K562 (cell line): ENCODE data around the gene UNKL. TPM values are rescaled to one million over a fixed set of nuclear protein-coding genes. Genes with fewer than 3 reads are reported as not detected.

Experiments
- ATAC-seq: fragments of 200-7000 bp; cut with Tn5 transposase; 3 replicates; pipeline ENCODE4 v1.9.1; 2020; ENCODE audit warnings: moderate library complexity
- BruUV-seq: library from RNA; stranded (reverse); fragments of 400-500 nt; replicated peaks from 2 replicates; lab custom pipeline; 2021; lab: Mats Ljungman, UMichigan
- CTCF ChIA-PET: fragments of 300-600 bp; formaldehyde crosslinking; extraction: SDS; loops from one replicate; lab custom pipeline; 2021; ENCODE audit warnings: low intra/inter-chr PET ratio; lab: Yijun Ruan, JAX
- POLR2A ChIA-PET: fragments of 300-600, 350-650 bp; sonication (Branson Sonifier 250); formaldehyde crosslinking; extraction: SDS; loops from one replicate; lab custom pipeline; 2021; ENCODE audit warnings: antibody characterized with exemption, inconsistent platforms; lab: Yijun Ruan, JAX
- DNase-seq, 4 experiments: peaks; one replicate each; pipeline versions ENCODE4 v3.0.0 to v3.0.0-alpha.2; 2011 to 2018; ENCODE audit warnings: low spot score in 3 of 4, mixed read lengths in 3 of 4; ENCODE audit errors: extremely low read depth in 1 of 4
- FAIRE-seq: peaks from 2 replicates; lab custom pipeline; 2011; peaks lifted over from hg19 to GRCh38; lab: Jason Lieb, UNC
- H2AFZ ChIP-seq: 2 replicates; pipeline ENCODE4 v1.6.0; 2011; ENCODE audit warnings: low read depth, low read length, control low read depth, inconsistent platforms
- H3K27ac ChIP-seq: fragments of 200-600 bp; 3 replicates; pipeline ENCODE4 v1.8.0; 2011; ENCODE audit warnings: low read depth, mild to moderate bottlenecking, control low read depth, inconsistent platforms, low read length, moderate library complexity, mixed read lengths; ENCODE audit errors: extremely low read depth
- H3K27me3 ChIP-seq, 2 experiments: fragments of 300-600 bp in 1 of 2; 2 replicates in 1 of 2; 3 replicates in 1 of 2; pipeline versions ENCODE4 v1.6.0 to v1.8.0; 2011; ENCODE audit warnings: inconsistent platforms in 2 of 2, low read length in 2 of 2, mild to moderate bottlenecking in 1 of 2, mixed read lengths in 1 of 2, moderate library complexity in 1 of 2; ENCODE audit not compliant: control insufficient read depth in 2 of 2, insufficient read depth in 2 of 2
- H3K36me3 ChIP-seq: fragments of 300-600 bp; 3 replicates; pipeline ENCODE4 v1.8.0; 2011; ENCODE audit warnings: mild to moderate bottlenecking, low read length, inconsistent platforms; ENCODE audit not compliant: control insufficient read depth, insufficient read depth
- H3K4me1 ChIP-seq, 2 experiments: fragments of 200-600 bp in 1 of 2; replicated peaks in 1 of 2; 2 replicates in 1 of 2; 3 replicates in 1 of 2; pipeline versions ENCODE4 v1.5.1 to v1.8.0; 2011; ENCODE audit warnings: inconsistent platforms in 2 of 2, low read length in 2 of 2, mild to moderate bottlenecking in 1 of 2, mixed read lengths in 1 of 2, moderate library complexity in 1 of 2; ENCODE audit not compliant: control insufficient read depth in 2 of 2, insufficient read depth in 2 of 2
- H3K4me2 ChIP-seq: 2 replicates; pipeline ENCODE4 v1.6.1; 2011; ENCODE audit warnings: low read length, control low read depth, inconsistent platforms, mixed read lengths; ENCODE audit not compliant: insufficient read depth
- H3K4me3 ChIP-seq: fragments of 200-600 bp; sonication (generic), shearing (Covaris generic); 2 replicates; pipeline ENCODE4 v1.5.1; 2016; ENCODE audit warnings: control low read depth, inconsistent platforms
- H3K79me2 ChIP-seq: fragments of 200-600 bp; 3 replicates; pipeline ENCODE4 v1.8.0; 2011; ENCODE audit warnings: low read length, inconsistent platforms; ENCODE audit not compliant: control insufficient read depth, insufficient read depth
- H3K9ac ChIP-seq, 2 experiments: 2 replicates each; pipeline versions ENCODE4 v1.6.0 to v1.6.1; 2011; ENCODE audit warnings: low read depth in 2 of 2, low read length in 2 of 2, control low read depth in 1 of 2, inconsistent platforms in 1 of 2, mild to moderate bottlenecking in 1 of 2, mixed read lengths in 1 of 2; ENCODE audit not compliant: insufficient read depth in 1 of 2
- H3K9me1 ChIP-seq: one replicate; pipeline ENCODE4 v1.6.0; 2011; ENCODE audit warnings: inconsistent platforms, mild to moderate bottlenecking, low read length, moderate library complexity; ENCODE audit not compliant: control insufficient read depth, insufficient read depth
- H3K9me3 ChIP-seq: replicated peaks from 2 replicates; pipeline ENCODE4 v1.5.1; 2011; ENCODE audit warnings: low read depth, low read length, inconsistent platforms; ENCODE audit not compliant: control insufficient read depth, insufficient read depth
- H4K20me1 ChIP-seq: replicated peaks from 2 replicates; pipeline ENCODE4 v1.6.1; 2011; ENCODE audit warnings: low read length, inconsistent platforms, mixed read lengths; ENCODE audit not compliant: control insufficient read depth, insufficient read depth
- CHD7 ChIP-seq: fragments of 200-600 bp; sonication (generic); IDR thresholded peaks from one replicate; pipeline ENCODE4 v1.6.1; 2012; ENCODE audit warnings: mild to moderate bottlenecking, low read depth, low read length, inconsistent platforms
- POU5F1 ChIP-seq: fragments of 150-350 bp; IDR thresholded peaks from 2 replicates; pipeline ENCODE4 v1.6.1; 2014; ENCODE audit warnings: borderline replicate concordance, low read length, low read depth, mild to moderate bottlenecking; ENCODE audit not compliant: partially characterized antibody
- RBBP5 ChIP-seq: fragments of 200-600 bp; sonication (generic); IDR thresholded peaks from 2 replicates; pipeline ENCODE4 v1.6.1; 2012; ENCODE audit warnings: borderline replicate concordance, mild to moderate bottlenecking, low read length, control low read depth, inconsistent platforms; ENCODE audit not compliant: insufficient read depth, poor library complexity, severe bottlenecking
- TEAD2 ChIP-seq: fragments of 450-650 bp; IDR thresholded peaks from 2 replicates; pipeline ENCODE4 v1.6.1; 2016; ENCODE audit warnings: missing genetic modification characterization, control low read depth, missing compliant biosample characterization
- ZNF277 ChIP-seq: fragments of 250-450 bp; sonication (Bioruptor Pico); IDR thresholded peaks from 2 replicates; pipeline ENCODE4 v1.8.0; 2022; ENCODE audit warnings: inconsistent platforms, mild to moderate bottlenecking, moderate library complexity, borderline replicate concordance
- WGBS: fragments of 100-300 bp; shearing (Covaris generic); methylation state at CpG from one replicate; pipeline ENCODE4 v1.1.6; 2016; ENCODE audit warnings: low coverage, mixed read lengths; ENCODE audit not compliant: insufficient coverage; ENCODE audit errors: missing lambda C conversion rate; 5-methylcytosine and 5-hydroxymethylcytosine counted together
- in situ Hi-C: fragments of 300-500 bp; cut with MboI; formaldehyde crosslinking; loops from 4 replicates; pipeline ENCODE4 v1.15.0; 2018; ENCODE audit warnings: inconsistent platforms, mixed read lengths
- intact Hi-C: fragments of 100-400 bp; cut with micrococcal nuclease; formaldehyde crosslinking; loops from 2 replicates; pipeline ENCODE4 v1.14.2; 2022
- polyA plus RNA-seq, 8 experiments: library from polyadenylated mRNA; depleted of rRNA in 4 of 8; stranded (reverse) in 5 of 8; unstranded in 3 of 8; fragments of >200 nt; fragmentation: Nextera tagmentation in 2 of 8; fragmentation: Illumina TruSeq in 1 of 8; extraction: Ambion mirVana in 2 of 8; extraction: Trizol in 1 of 8; gene quantifications; 2 replicates each; pipeline versions ENCODE4 v1.2.1 to v1.2.3, GENCODE V29; 2011 to 2014; ENCODE audit warnings: inconsistent platforms in 1 of 8, missing spikeins in 1 of 8
- total RNA-seq, 7 experiments: library from RNA; depleted of rRNA in 6 of 7; stranded (reverse); fragments of >200 nt in 6 of 7; fragmentation: Illumina TruSeq in 2 of 7; extraction: Trizol in 2 of 7; gene quantifications; 2 replicates each; pipeline versions ENCODE4 v1.2.1 to v1.2.3, GENCODE V29; 2011 to 2021; ENCODE audit warnings: low replicate concordance in 1 of 7

Gene UNKL
- total and polyA plus RNA-seq, 9 of the 15 experiments (the other 6 are each of a cell fraction or from before 2014, with no cell fraction given): 0.37 to 30.2 (median 5.1) TPM

- WGBS: 41% methylated on average over 22 of the region's 26 CpGs
- H3K4me3 ChIP-seq: peak overlapping the region; percentile 51
- no peak for TF ChIP-seq TEAD2 (tag)
- no peak for TF ChIP-seq RBBP5
- TF ChIP-seq POU5F1: no peak
- TF ChIP-seq CHD7: no peak
- no peak for TF ChIP-seq ZNF277 (CRISPR knock-in tag)
Observed at GRCh38 chr16:1332618-1333148, 81.8 kb downstream of the UNKL start.

More at GRCh38 chr16:1332618-1333148, 81.8 kb downstream of the UNKL start:
- no peak for DNase-seq
- Histone ChIP-seq H3K9me1 (no peaks in the 10 kb centered on the region), H3K79me2 (no peaks in the 10 kb centered on the region), H3K27ac (peak overlapping the region; percentile 90; the same call in 1 of the 3 replicates), H3K9ac (peak overlapping the region; percentile 10 to 85; a peak in 3 of 4 replicates), H3K4me1 (peaks cover 17 to 74% of the 10 kb centered on the region in 2 experiments), H3K9me3 (0 out of 2 replicates have a peak, but pooled peaks cover 4% of the 10 kb centered on the region), H4K20me1 (0 out of 2 replicates have a peak, but pooled peaks cover 9% of the 10 kb centered on the region), H3K36me3 (no peaks in the 10 kb centered on the region), H3K4me2 (peak overlapping the region; percentile 66; the same call in 1 of the 2 replicates), H3K27me3 (peaks cover 6 to 19% of the 10 kb centered on the region in 2 experiments; a peak in 3 of 5 replicates), H2AFZ (peak overlapping the region; percentile 86; the same call in 1 of the 2 replicates)
- CTCF ChIA-PET: no interaction called here
- POLR2A ChIA-PET: interaction anchor here (0.6 to 1.5 kb wide), 8 partner anchors 11 to 907 kb away, joined by 3 to 5 read pairs (median 3); partner anchors contain the start of gene UBE2I
- in situ Hi-C loops: no loop called here
- no peak for FAIRE-seq
- ATAC-seq: peak; percentile 7; the same call in 1 of the 3 replicates
- intact Hi-C loops: no loop called here
- no TSS peak for BruUV-seq
